GM19240 (cell line): ENCODE results near the gene CRNKL1.
A peak's percentile ranks its signal among the peaks of the same experiment; 100 is the strongest.

Source experiments
- DNase-seq: peaks from one replicate; pipeline ENCODE4 v3.0.0; 2011; ENCODE audit warnings: low spot score; ENCODE audit not compliant: insufficient read length

Gene CRNKL1

GRCh38 chr20:20063941-20064702, 11.9 kb upstream of the CRNKL1 start:
- no peak for DNase-seq

GRCh38 chr20:20060234-20060998, 8.2 kb upstream of the CRNKL1 start:
- DNase-seq = no peak

- DNase-seq = no peak
These were observed 546 bp downstream of the CRNKL1 start for GRCh38 chr20:20051767-20052073.

GRCh38 chr20:20039752-20040387, 12.4 kb downstream of the CRNKL1 start:
- no peak for DNase-seq

GRCh38 chr20:20038586-20038985, 13.7 kb downstream of the CRNKL1 start:
- no peak for DNase-seq

- no peak for DNase-seq
These were observed 14.3 kb downstream of the CRNKL1 start for GRCh38 chr20:20037960-20038359.

- no peak for DNase-seq
These were observed 15.5 kb downstream of the CRNKL1 start for GRCh38 chr20:20036756-20037155.

- DNase-seq = no peak
These were observed 17.8 kb downstream of the CRNKL1 start for GRCh38 chr20:20034486-20034885.

- DNase-seq = no peak
These were observed 20.5 kb downstream of the CRNKL1 start for GRCh38 chr20:20031790-20032189.

- DNase-seq = no peak
These were observed 25.0 kb downstream of the CRNKL1 start for GRCh38 chr20:20027284-20027683.

- no peak for DNase-seq
These were observed 27.3 kb downstream of the CRNKL1 start for GRCh38 chr20:20024942-20025341.

GRCh38 chr20:20023395-20023794, 28.9 kb downstream of the CRNKL1 start:
- DNase-seq = no peak

GRCh38 chr20:20022498-20022897, 29.8 kb downstream of the CRNKL1 start:
- DNase-seq = no peak

GRCh38 chr20:20021835-20022234, 30.4 kb downstream of the CRNKL1 start:
- DNase-seq = no peak

- DNase-seq = no peak
These were observed 31.4 kb downstream of the CRNKL1 start for GRCh38 chr20:20020908-20021307.

GRCh38 chr20:20019123-20019522, 33.1 kb downstream of the CRNKL1 start:
- DNase-seq = no peak

GRCh38 chr20:20018366-20018765, 33.9 kb downstream of the CRNKL1 start:
- DNase-seq = no peak

- no peak for DNase-seq
These were observed 34.5 kb downstream of the CRNKL1 start for GRCh38 chr20:20017844-20018185.

- DNase-seq = peak; percentile 83
These were observed 35.0 kb downstream of the CRNKL1 start, which contains the start of gene NAA20 for GRCh38 chr20:20017001-20017843. NAA20 (plus strand) TSS chr20:20017362; CDS start chr20:20017397, 35 bp downstream.

GRCh38 chr20:20014659-20015058, 37.6 kb downstream of the CRNKL1 start:
- no peak for DNase-seq

- DNase-seq = no peak
These were observed 39.7 kb downstream of the CRNKL1 start for GRCh38 chr20:20012541-20012940.
